Measurements from ENCODE around the gene BAIAP2. TPM values are rescaled to one million over a fixed set of nuclear protein-coding genes. Genes with fewer than 3 reads are reported as not detected.

BAIAP2 gene
- total RNA-seq, 1 experiment from 2014 or later, result 57.7 TPM

GRCh38 chr17:81020767-81021497 is 14.0 kb upstream of the BAIAP2 start:
- CTCF ChIA-PET, result interaction anchor here (1.3 kb wide), 1 partner anchor 12 kb away, joined by 4 read pairs; no protein-coding TSS in a partner anchor
- no peaks in the 10 kb centered on the region for H3K36me3 Mint-ChIP-seq (ENCODE audit: insufficient read depth, unreplicated experiment)
- Histone ChIP-seq H3K9me3 (peaks cover 8% of the 10 kb centered on the region), H3K4me3 (ENCODE audit: low read depth, low read length) (no peak overlapping the region), H3K36me3 (ENCODE audit: control insufficient read depth, insufficient read depth, low read length) (no peaks in the 10 kb centered on the region), H3K4me1 (no peaks in the 10 kb centered on the region), H3K27me3 (replicated peaks; ENCODE audit: control insufficient read depth, insufficient read depth, low read length) (no peaks in the 10 kb centered on the region)
- no peak for DNase-seq
- POLR2A ChIA-PET, result no interaction called here
- no peak overlapping the region for H3K27ac Mint-ChIP-seq (ENCODE audit: unreplicated experiment)
- no peak overlapping the region for H3K4me3 Mint-ChIP-seq (ENCODE audit: unreplicated experiment)
- no peaks in the 10 kb centered on the region for H3K27me3 Mint-ChIP-seq (ENCODE audit: insufficient read depth, unreplicated experiment)
- no peaks in the 10 kb centered on the region for H3K4me1 Mint-ChIP-seq (ENCODE audit: low read depth, unreplicated experiment)
- no TSS peak for BruUV-seq (replicated peaks)
- no peak for TF ChIP-seq CTCF (IDR thresholded peaks at IDR 0.05; ENCODE audit: insufficient read depth in 1 of 2, low read depth in 1 of 2, low read length in 1 of 2, severe bottlenecking in 1 of 2, unreplicated experiment in 1 of 2)
- H3K9me3 Mint-ChIP-seq (ENCODE audit: unreplicated experiment), result peaks cover 1% of the 10 kb centered on the region
- intact Hi-C loops (cut with micrococcal nuclease; ENCODE audit: unreplicated experiment), result loop anchor here (5.0 kb wide), 1 partner anchor 81 kb away; no protein-coding TSS in a partner anchor

DNA sequence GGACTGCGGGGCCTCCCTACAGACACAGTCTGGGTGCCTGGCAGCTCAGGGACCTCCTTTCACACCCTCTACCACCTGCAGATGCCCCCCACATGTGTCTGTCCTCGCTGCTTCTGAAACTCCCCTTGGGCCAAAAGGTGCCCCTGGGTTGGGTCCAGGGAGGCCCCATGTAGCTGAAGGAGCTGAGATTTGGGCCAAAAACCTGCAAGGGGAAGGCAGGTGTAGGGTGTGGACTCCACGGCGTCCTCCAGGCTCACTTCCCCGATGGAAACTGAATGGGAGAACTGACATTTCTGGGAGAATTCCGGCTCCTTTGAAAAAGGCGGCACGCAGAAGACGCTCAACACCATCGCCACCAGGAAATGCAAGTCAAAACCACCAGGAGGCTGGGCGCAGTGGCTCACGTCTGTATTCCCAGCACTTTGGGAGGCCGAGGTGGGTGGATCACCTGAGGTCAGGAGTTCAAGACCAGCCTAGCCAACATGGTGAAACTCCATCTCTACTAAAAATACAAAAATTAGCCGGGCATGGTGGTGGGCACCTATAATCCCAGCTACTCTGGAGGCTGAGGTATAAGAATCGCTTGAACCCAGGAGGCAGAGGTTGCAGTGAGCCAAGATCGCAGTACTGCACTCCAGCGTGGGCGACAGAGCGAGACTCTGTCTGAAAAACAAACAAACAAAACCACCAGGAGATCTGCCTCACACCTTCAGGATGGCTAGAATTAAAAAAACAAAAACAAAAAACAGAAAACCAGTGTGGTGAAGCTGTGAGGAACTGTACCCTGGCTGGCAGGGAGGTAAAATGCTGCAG is 13.2 kb upstream of the BAIAP2 start:
- H3K36me3 ChIP-seq (ENCODE audit: control insufficient read depth, insufficient read depth, low read length), result no peaks in the 10 kb centered on the region
- ChIA-PET POLR2A (no interaction called here), CTCF (interaction anchor here (0.6 to 0.7 kb wide), 2 partner anchors 32 to 71 kb away, joined by 3 to 5 read pairs; no protein-coding TSS in a partner anchor)
- Mint-ChIP-seq H3K27ac (ENCODE audit: unreplicated experiment) (no peak overlapping the region), H3K9me3 (ENCODE audit: unreplicated experiment) (peaks cover 3% of the 10 kb centered on the region), H3K27me3 (ENCODE audit: insufficient read depth, unreplicated experiment) (no peaks in the 10 kb centered on the region), H3K4me3 (ENCODE audit: unreplicated experiment) (no peak overlapping the region), H3K4me1 (ENCODE audit: low read depth, unreplicated experiment) (no peaks in the 10 kb centered on the region), H3K36me3 (ENCODE audit: insufficient read depth, unreplicated experiment) (no peaks in the 10 kb centered on the region)
- intact Hi-C loops (cut with micrococcal nuclease; ENCODE audit: unreplicated experiment), result loop anchor here (5.0 kb wide), 1 partner anchor 81 kb away; no protein-coding TSS in a partner anchor
- no TSS peak for BruUV-seq (replicated peaks)
- peaks cover 3% of the 10 kb centered on the region; the same call in 1 of the 2 replicates for H3K9me3 ChIP-seq
- DNase-seq, result no peak
- no peak overlapping the region for H3K4me3 ChIP-seq (ENCODE audit: low read depth, low read length)
- no peak for TF ChIP-seq CTCF (IDR thresholded peaks at IDR 0.05; ENCODE audit: insufficient read depth in 1 of 2, low read depth in 1 of 2, low read length in 1 of 2, severe bottlenecking in 1 of 2, unreplicated experiment in 1 of 2)
- no peaks in the 10 kb centered on the region for H3K27me3 ChIP-seq (replicated peaks; ENCODE audit: control insufficient read depth, insufficient read depth, low read length)
- H3K4me1 ChIP-seq, result no peaks in the 10 kb centered on the region

- no peak overlapping the region for H3K4me3 Mint-ChIP-seq (ENCODE audit: unreplicated experiment)
- H3K4me1 Mint-ChIP-seq (ENCODE audit: low read depth, unreplicated experiment), result no peaks in the 10 kb centered on the region
- intact Hi-C loops (cut with micrococcal nuclease; ENCODE audit: unreplicated experiment), result loop anchor here (5.0 kb wide), 1 partner anchor 80 kb away; no protein-coding TSS in a partner anchor
- no peaks in the 10 kb centered on the region for H3K36me3 ChIP-seq (ENCODE audit: control insufficient read depth, insufficient read depth, low read length)
- POLR2A ChIA-PET, result no interaction called here
- no peaks in the 10 kb centered on the region for H3K4me1 ChIP-seq
- H3K27ac Mint-ChIP-seq (ENCODE audit: unreplicated experiment), result no peak overlapping the region
- CTCF ChIA-PET, result interaction anchor here (0.6 to 0.7 kb wide), 2 partner anchors 33 to 70 kb away, joined by 3 to 5 read pairs; no protein-coding TSS in a partner anchor
- H3K27me3 ChIP-seq (replicated peaks; ENCODE audit: control insufficient read depth, insufficient read depth, low read length), result no peaks in the 10 kb centered on the region
- H3K36me3 Mint-ChIP-seq (ENCODE audit: insufficient read depth, unreplicated experiment), result no peaks in the 10 kb centered on the region
- BruUV-seq (replicated peaks), result no TSS peak
- no peak for TF ChIP-seq CTCF (IDR thresholded peaks at IDR 0.05; ENCODE audit: insufficient read depth in 1 of 2, low read depth in 1 of 2, low read length in 1 of 2, severe bottlenecking in 1 of 2, unreplicated experiment in 1 of 2)
- H3K4me3 ChIP-seq (ENCODE audit: low read depth, low read length), result no peak overlapping the region
- peaks cover 9% of the 10 kb centered on the region for H3K9me3 Mint-ChIP-seq (ENCODE audit: unreplicated experiment)
- no peak for DNase-seq
- no peaks in the 10 kb centered on the region for H3K9me3 ChIP-seq
- no peaks in the 10 kb centered on the region for H3K27me3 Mint-ChIP-seq (ENCODE audit: insufficient read depth, unreplicated experiment)
Observed at GRCh38 chr17:81022344-81022676, 12.6 kb upstream of the BAIAP2 start.

Measured in Caco-2 (cell line).